Activated CD8-positive, alpha-beta memory T cell treated with anti-CD3 and anti-CD28 coated beads for 4 hours (primary cell): ENCODE data around the gene SLC7A7.
"Not testable (repeated sequence)": the region's sequence is repeated elsewhere in the genome, so short reads cannot be mapped to it uniquely, and the experiment has no call there.

ENCODE experiments used
- DNase-seq, 2 donors: peaks; one replicate each; pipeline ENCODE4 v3.0.0-alpha.2; 2020; ENCODE audit warnings: low read depth in 2 of 2

SLC7A7 gene

GRCh38 chr14:22843123-22843925 is 28.1 kb upstream of the SLC7A7 start:
- DNase-seq, result no peak

- DNase-seq, result no peak
Observed at GRCh38 chr14:22842211-22843122, 27.2 kb upstream of the SLC7A7 start.

DNA sequence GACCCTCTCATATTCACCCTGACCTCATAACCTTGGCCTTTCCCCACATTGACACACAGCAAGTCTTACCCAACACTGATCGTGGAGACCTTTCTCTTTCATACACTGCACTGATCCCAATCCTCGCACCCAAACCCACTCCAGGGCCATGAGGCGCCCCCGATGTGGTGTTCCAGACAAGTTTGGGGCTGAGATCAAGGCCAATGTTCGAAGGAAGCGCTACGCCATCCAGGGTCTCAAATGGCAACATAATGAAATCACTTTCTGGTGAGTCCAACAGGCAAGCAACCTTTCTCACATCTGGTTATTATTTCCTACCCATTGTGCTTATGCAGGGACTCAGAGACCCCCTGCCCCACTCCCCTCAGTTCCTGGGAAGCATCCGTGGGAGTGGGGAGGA is 26.5 kb upstream of the SLC7A7 start:
- no peak for DNase-seq

- DNase-seq, result no peak
Observed at GRCh38 chr14:22841311-22841710, 26.1 kb upstream of the SLC7A7 start.

DNA sequence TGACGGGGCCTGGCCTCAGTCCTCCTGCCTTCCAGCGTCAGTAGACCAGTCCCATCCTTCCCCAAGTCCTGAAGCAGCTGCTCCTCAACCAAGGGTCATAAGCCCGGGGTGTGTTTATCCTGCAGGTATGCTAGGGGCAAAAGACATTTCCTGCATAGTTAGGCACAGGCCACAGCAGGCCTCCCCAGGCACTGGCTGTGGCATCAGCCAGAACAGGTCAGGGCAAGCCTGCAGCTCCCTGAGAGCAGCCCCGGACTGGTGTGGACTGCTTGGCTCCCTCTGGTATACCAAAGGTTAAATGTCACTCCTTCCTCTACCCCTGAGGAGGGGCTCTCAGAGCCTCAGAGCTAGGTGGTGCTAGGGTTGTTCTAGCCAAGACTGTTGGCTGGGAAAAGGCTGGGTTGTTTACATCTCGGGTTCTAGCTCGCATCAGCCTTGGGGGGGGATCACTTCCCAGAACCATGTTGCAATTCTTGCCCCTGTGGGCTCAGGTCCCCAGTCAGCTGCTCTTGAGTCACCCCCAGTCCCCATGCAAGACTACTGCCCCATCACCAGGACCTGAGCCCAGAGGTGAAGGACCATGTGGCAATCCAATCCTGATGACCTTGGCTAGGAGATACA is 24.0 kb upstream of the SLC7A7 start:
- no peak for DNase-seq

DNA sequence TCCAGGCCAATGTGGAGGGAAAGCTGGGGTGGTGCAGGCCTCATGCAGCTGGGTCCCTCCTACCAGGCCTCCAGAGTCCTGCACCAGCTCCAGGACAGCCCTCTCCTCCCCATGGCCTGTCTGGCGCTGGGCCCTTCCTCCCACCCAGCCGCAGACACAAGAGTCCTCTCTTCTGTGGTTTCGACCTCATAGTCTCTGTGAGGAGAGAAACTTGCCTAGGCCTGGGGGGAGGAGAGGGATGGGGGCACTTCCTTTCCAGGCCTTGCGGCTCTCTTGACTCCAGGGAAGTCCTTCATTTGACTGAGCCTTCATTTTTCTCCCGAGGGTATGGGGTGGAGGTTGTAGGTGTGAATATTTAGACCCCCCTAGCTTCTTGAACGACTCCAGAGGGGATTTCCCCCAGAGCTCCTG is 23.4 kb upstream of the SLC7A7 start:
- DNase-seq, result no peak

GRCh38 chr14:22837750-22838538 is 22.7 kb upstream of the SLC7A7 start:
- DNase-seq, result no peak

DNA sequence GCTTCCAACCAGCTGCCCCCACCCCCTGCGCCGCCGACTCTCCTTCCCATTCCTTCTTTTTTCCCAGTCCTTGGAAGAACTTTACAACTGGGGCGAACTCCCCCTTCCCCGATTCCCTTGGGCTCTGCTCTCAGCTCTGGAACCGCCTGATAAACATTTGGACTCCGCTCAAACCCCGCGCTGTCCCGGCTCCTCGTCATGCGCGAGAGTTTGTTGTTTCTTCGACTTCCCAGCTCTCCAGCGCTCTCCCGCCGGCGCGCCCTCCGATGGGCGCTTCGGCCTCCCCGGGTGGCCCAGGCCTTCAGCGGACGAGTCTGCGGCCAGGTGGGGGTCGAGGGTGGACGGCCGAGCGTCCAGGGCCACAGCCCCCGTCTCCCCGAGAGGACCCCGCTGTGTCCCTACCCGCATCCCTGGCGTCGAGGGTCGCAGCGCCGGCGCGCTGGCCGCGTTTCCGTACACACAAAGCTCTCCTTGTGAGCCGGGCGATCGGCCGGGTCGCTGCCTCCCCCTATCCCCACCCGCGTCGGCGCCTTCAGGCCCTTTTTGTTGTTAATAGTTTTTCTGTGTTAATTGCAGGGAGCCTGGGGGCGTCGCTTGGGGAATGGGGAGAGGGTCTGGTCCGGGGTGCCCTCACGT is 22.0 kb upstream of the SLC7A7 start:
- no peak for DNase-seq

GRCh38 chr14:22836301-22837113 is 21.3 kb upstream of the SLC7A7 start, which contains the start of gene MMP14:
Gene MMP14 (plus strand): TSS chr14:22836585. CDS start chr14:22836818, 233 bp downstream.
- DNase-seq, result no peak

- no peak for DNase-seq
Observed at GRCh38 chr14:22835505-22835904, 20.3 kb upstream of the SLC7A7 start.

DNA sequence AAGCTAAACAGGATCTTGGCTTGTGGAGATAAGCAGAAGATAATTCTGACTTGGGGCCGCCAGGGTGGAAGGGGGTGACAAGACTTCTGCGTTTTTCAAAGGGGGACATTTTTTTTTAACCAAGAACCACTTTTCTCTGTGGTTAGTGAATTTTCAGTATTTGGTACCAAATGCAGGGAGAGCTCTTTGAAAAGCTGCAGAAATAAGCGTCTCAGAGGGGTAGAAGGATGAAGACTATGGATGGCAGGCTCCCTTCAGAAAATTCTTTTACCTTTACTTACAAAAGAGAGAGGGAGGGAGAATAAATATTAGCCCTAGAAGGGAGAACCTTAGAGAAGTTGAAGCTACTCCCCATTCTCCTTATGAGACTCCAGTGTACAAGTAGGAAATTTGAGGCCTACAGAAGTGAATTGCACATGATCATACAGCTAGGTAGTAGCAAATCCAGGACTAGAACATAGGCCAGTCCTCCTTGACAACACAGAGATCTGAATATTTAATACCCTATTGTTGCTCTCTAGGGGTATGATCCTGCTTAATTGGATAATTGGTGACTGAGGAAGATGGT is 15.3 kb upstream of the SLC7A7 start:
- no peak for DNase-seq

DNA sequence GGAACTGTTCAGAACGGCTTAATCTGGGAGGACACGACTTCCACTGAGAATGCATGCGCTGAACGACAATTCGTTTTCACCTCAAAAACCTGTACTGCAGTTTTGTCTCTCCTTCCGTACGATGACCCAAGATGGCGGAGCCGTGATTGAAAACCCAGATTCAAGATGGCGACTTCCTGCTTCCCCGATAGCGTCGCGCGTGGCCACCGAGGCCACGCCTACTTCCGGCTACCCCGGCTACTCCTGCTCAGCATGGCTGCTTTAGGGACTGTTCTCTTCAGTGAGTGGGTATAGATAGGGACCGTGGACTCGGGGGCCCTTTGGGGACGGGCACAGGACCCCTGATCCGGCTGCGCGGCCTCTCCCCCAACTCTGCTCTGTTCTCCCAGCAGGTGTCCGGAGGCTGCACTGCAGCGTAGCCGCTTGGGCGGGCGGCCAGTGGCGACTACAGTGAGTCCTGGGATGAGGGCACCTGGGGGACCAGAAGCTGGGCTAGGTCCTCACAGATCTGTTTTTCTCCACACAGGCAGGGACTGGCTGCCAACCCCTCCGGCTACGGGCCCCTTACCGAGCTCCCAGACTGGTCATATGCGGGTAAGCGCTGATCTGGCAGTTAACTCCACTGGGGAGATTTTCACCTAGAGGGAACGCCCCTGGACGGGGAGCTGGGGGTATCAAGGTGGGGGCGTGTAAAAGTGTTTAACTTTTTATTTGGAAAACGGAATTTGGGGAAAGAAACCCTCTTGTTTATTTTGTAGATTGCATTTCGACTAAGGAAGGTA is 14.6 kb upstream of the SLC7A7 start, which contains the start of gene MRPL52:
MRPL52 (plus strand) TSS at position 227 of the 782 bp plus-strand sequence; CDS start at position 253, 26 bp downstream.
- peak; percentile 79 to 84 for DNase-seq

GRCh38 chr14:22829076-22829660 is 13.9 kb upstream of the SLC7A7 start:
- not testable (repeated sequence) for DNase-seq

DNA sequence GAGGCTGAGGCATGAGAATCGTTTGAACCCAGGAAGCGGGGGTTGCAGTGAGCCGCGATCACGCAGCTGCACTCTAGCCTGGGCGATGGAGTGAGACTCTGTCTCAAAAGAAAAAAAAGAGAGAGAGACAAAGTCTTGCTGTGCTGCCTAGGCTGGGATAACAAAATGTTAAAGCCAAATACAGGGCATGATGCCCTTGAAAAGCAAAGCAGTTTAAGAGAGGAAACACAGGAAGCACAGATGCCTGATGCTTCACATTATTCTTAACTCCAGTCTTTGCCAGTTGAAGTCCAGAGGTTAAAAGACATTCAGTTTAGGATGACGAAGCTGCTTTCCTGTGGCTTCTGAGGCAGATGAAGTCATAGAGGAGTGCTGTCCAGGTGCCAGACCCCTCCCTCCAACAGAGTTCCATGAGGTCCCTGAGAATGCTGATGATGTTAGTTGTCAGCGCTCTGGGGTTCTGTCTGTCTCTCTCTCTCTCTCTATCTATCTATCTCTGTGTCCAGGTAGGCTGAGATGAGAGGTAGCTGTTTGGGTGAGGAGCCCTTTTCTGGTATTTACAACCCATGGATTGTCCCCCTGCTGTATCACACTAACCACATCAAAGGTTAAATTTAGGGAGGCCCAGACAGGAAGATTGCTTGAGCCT is 9.6 kb upstream of the SLC7A7 start:
- DNase-seq, result no peak

- peak; percentile 36 to 47 for DNase-seq
Observed at GRCh38 chr14:22822571-22823098, 7.4 kb upstream of the SLC7A7 start.

DNA sequence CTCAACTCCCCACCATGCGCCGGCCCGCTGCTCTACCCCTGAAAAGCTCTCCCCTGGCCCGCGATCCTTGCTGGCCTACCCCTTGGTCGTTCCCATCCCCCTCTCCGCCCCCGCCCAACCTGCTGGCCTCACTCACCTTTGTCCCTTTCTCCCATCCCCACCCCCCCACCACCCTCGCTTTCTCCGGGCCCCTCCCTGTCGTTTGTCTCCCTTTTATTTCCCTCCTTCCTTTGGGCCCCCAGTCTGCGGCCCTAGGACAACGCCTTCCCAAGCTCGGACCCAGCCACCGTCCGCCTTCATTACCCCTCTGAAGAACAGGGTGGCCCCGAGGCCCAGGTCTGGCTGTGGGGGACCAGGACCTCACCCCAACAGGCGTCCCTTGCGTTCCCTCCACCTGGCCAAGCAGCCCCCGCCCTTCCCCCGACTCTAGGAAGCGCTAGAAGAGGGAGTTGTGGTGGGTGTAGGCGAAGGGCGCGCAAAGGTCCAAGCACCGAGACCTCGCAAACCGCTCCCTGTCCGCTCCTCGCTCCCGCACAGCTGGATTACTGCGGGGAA is 6.9 kb upstream of the SLC7A7 start:
- DNase-seq, result no peak
